Smooth muscle cell (in vitro differentiated cells): ENCODE measurements around the gene MEIOB. TPM values are rescaled to one million over a fixed set of nuclear protein-coding genes. Genes with fewer than 3 reads are reported as not detected.

Experiments used
- DNase-seq: peaks from one replicate; lab custom pipeline; 2025; ENCODE audit not compliant: unreplicated experiment; lab: John Stamatoyannopoulos, UW
- H2AFZ ChIP-seq: fragments of 200-600 bp; sonication (generic); 2 replicates; pipeline ENCODE4 v1.6.0; 2016; ENCODE audit warnings: antibody characterized with exemption, low read depth, mild to moderate bottlenecking
- H3F3A ChIP-seq: fragments of 200-600 bp; sonication (generic); 2 replicates; pipeline ENCODE4 v1.6.0; 2017; ENCODE audit warnings: antibody characterized with exemption, low read depth
- H3K27ac ChIP-seq: fragments of 200-600 bp; sonication (generic); 2 replicates; pipeline ENCODE4 v1.5.1; 2016; ENCODE audit warnings: low read depth, mild to moderate bottlenecking
- H3K27me3 ChIP-seq: fragments of 200-600 bp; sonication (generic); 2 replicates; pipeline ENCODE4 v1.6.1; 2016; ENCODE audit warnings: low read depth, mild to moderate bottlenecking
- H3K36me3 ChIP-seq: fragments of 200-600 bp; sonication (generic); 2 replicates; pipeline ENCODE4 v1.5.1; 2016; ENCODE audit warnings: low read depth
- H3K4me1 ChIP-seq: fragments of 200-600 bp; sonication (generic); 2 replicates; pipeline ENCODE4 v1.5.1; 2016; ENCODE audit warnings: low read depth
- H3K4me2 ChIP-seq: fragments of 200-600 bp; sonication (generic); 2 replicates; pipeline ENCODE4 v1.6.0; 2016; ENCODE audit warnings: mild to moderate bottlenecking
- H3K4me3 ChIP-seq: fragments of 200-600 bp; sonication (generic); 2 replicates; pipeline ENCODE4 v1.5.1; 2016; ENCODE audit warnings: mild to moderate bottlenecking
- H3K79me2 ChIP-seq: fragments of 200-600 bp; sonication (generic); 2 replicates; pipeline ENCODE4 v1.6.0; 2016; ENCODE audit warnings: low read depth, mild to moderate bottlenecking
- H3K9ac ChIP-seq: fragments of 200-600 bp; sonication (generic); 2 replicates; pipeline ENCODE4 v1.6.0; 2016; ENCODE audit warnings: low read depth
- H3K9me3 ChIP-seq: fragments of 200-600 bp; sonication (generic); replicated peaks from 2 replicates; pipeline ENCODE4 v1.5.1; 2016; ENCODE audit warnings: low read depth
- H4K20me1 ChIP-seq: fragments of 200-600 bp; sonication (generic); 2 replicates; pipeline ENCODE4 v1.6.0; 2016; ENCODE audit warnings: low read depth
- WGBS: methylation state at CpG from one replicate; pipeline ENCODE4 v1.1.7; 2016; ENCODE audit warnings: low lambda C conversion rate; 5-methylcytosine and 5-hydroxymethylcytosine counted together
- polyA plus RNA-seq: library from polyadenylated mRNA; unstranded; fragments of >200 nt; fragmentation: Nextera tagmentation; extraction: Ambion mirVana; gene quantifications from 2 replicates; pipeline ENCODE4 v1.2.1, GENCODE V29; 2016
- total RNA-seq: library from RNA; depleted of rRNA; stranded (reverse); fragments of >200 nt; gene quantifications from 2 replicates; pipeline ENCODE4 v1.2.3, GENCODE V29; 2014
- TF ChIP-seq, protein P1 (sequence below): fragments of 200-600 bp; sonication (generic); IDR thresholded peaks from 2 replicates; pipeline ENCODE4 v1.5.1; 2017; ENCODE audit warnings: borderline replicate concordance, mild to moderate bottlenecking, antibody characterized with exemption; ENCODE audit not compliant: insufficient read depth, poor library complexity, severe bottlenecking

Gene MEIOB
- total and polyA plus RNA-seq, 2 experiments from 2014 or later: 0.18 to 1.7 TPM

DNA sequence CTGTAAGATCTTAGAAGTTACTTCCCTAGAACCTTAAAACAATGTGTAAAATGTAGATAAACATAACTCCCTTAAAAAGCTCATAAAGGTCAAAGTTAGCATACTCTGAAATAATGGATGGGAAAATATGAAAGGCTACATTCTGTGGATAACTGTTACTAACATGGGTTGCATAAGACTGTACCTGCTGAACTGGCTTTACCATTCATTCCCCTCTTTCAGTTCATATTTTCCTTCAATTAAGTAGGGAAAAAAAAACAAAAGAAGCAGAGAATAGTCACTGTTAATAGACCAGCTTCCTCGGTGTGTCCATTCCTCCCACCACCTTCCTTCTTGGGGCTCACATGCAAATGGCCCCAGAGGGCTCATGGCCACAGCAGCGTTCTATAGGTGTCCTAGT lies 7.5 kb upstream of the MEIOB start:
- Histone ChIP-seq H3K4me1 (no peaks in the 10 kb centered on the region), H3K4me2 (no peak overlapping the region), H2AFZ (no peak overlapping the region), H3K79me2 (no peaks in the 10 kb centered on the region), H3K27me3 (peaks cover 30% of the 10 kb centered on the region), H3K27ac (no peak overlapping the region), H3F3A (no peaks in the 10 kb centered on the region), H3K36me3 (no peaks in the 10 kb centered on the region), H3K4me3 (no peak overlapping the region), H4K20me1 (no peaks in the 10 kb centered on the region), H3K9me3 (no peaks in the 10 kb centered on the region), H3K9ac (no peak overlapping the region)
- TF ChIP-seq, protein P1, sequence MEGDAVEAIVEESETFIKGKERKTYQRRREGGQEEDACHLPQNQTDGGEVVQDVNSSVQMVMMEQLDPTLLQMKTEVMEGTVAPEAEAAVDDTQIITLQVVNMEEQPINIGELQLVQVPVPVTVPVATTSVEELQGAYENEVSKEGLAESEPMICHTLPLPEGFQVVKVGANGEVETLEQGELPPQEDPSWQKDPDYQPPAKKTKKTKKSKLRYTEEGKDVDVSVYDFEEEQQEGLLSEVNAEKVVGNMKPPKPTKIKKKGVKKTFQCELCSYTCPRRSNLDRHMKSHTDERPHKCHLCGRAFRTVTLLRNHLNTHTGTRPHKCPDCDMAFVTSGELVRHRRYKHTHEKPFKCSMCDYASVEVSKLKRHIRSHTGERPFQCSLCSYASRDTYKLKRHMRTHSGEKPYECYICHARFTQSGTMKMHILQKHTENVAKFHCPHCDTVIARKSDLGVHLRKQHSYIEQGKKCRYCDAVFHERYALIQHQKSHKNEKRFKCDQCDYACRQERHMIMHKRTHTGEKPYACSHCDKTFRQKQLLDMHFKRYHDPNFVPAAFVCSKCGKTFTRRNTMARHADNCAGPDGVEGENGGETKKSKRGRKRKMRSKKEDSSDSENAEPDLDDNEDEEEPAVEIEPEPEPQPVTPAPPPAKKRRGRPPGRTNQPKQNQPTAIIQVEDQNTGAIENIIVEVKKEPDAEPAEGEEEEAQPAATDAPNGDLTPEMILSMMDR: no peak
- 74% methylated on average over 2 of the region's 2 CpGs for WGBS
- no peak for DNase-seq

DNA sequence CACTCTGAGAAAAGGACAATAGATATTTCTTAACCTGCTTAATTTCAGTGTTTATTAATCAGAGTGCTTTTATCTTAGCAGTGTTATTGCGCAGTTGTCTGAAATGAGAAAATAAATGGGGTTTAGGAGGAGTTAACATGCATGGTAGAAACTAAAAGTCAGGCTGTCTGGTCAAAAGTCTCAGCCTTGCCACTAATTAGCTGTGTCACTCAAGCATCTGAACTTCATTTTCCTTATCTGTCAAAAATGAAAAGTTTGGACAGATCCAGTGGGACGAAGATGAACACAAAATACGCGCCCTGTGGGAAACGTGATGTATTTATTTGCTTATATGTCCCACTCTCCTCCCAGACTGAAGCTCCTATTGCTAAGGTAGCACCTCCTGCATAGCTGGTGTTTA lies 6.3 kb upstream of the MEIOB start:
- H3K9ac ChIP-seq: no peak overlapping the region
- no peak overlapping the region for H2AFZ ChIP-seq
- DNase-seq: no peak
- WGBS: 85% methylated on average over 5 of the region's 5 CpGs
- peaks cover 37% of the 10 kb centered on the region for H3K27me3 ChIP-seq
- no peaks in the 10 kb centered on the region for H4K20me1 ChIP-seq
- no peaks in the 10 kb centered on the region for H3K9me3 ChIP-seq
- H3K4me1 ChIP-seq: no peaks in the 10 kb centered on the region
- no peaks in the 10 kb centered on the region for H3F3A ChIP-seq
- H3K4me2 ChIP-seq: no peak overlapping the region
- H3K27ac ChIP-seq: no peak overlapping the region
- H3K36me3 ChIP-seq: no peaks in the 10 kb centered on the region
- H3K4me3 ChIP-seq: no peak overlapping the region
- no peaks in the 10 kb centered on the region for H3K79me2 ChIP-seq
- TF ChIP-seq, protein P1: no peak

DNA sequence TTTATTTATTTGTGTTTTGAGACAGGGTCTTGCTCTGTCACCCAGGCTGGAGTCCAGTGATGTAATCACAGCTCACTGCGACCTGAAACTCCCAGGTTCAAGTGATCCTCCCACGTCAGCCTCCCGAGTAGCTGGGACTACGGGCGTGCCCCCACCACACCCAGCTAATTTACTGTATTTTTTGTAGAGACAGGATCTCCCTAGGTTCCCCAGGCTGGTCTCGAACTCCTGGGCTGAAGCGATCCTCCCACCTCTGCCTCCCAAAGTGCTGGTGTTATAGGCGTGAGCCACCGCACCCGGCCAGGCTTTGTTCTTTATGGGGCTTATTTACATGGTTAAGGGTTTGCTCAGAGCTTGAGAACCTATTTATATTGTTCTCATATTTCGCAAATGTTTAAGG lies 5.8 kb upstream of the MEIOB start:
- TF ChIP-seq, protein P1: no peak
- WGBS: 71% methylated on average over 11 of the region's 11 CpGs

DNA sequence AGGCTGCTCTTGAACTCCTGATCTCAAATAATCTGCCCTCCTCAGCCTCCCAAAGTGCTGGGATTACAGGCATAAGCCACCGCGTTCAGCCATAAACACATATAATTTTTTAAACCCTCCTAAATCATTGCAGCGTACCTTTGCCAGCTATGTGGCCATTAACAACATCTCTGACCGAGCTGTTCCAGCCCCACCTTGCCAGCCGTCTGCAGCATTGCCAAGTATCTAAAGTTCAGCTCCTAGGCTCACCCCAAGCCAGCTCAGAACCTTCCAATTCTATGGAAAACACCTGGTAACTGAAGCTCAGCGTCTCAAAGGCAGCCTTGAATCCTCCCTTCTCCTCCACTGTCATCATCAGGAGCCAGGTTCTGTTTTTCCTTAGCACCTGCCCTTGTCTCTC lies 5.1 kb upstream of the MEIOB start:
- TF ChIP-seq, protein P1: no peak
- H3K36me3 ChIP-seq: no peaks in the 10 kb centered on the region
- no peak overlapping the region for H3K4me3 ChIP-seq
- H3F3A ChIP-seq: no peaks in the 10 kb centered on the region
- H3K4me2 ChIP-seq: no peak overlapping the region
- H3K27me3 ChIP-seq: peaks cover 45% of the 10 kb centered on the region
- H4K20me1 ChIP-seq: no peaks in the 10 kb centered on the region
- DNase-seq: no peak
- H3K27ac ChIP-seq: no peak overlapping the region
- 80% methylated on average over 6 of the region's 6 CpGs for WGBS
- no peak overlapping the region for H3K9ac ChIP-seq
- peaks cover 2% of the 10 kb centered on the region for H3K4me1 ChIP-seq
- H3K9me3 ChIP-seq: no peaks in the 10 kb centered on the region
- H3K79me2 ChIP-seq: no peaks in the 10 kb centered on the region
- H2AFZ ChIP-seq: no peak overlapping the region

More for the DNA sequence above, 5.8 kb upstream of the MEIOB start:
- no peak overlapping the region for H3K9ac ChIP-seq
- H3K4me1 ChIP-seq: no peaks in the 10 kb centered on the region
- H3K27ac ChIP-seq: no peak overlapping the region
- H4K20me1 ChIP-seq: no peaks in the 10 kb centered on the region
- H3K9me3 ChIP-seq: no peaks in the 10 kb centered on the region
- no peak overlapping the region for H2AFZ ChIP-seq
- DNase-seq: no peak
- no peak overlapping the region for H3K4me2 ChIP-seq
- no peaks in the 10 kb centered on the region for H3K79me2 ChIP-seq
- H3F3A ChIP-seq: no peaks in the 10 kb centered on the region
- H3K27me3 ChIP-seq: peaks cover 39% of the 10 kb centered on the region
- no peak overlapping the region for H3K4me3 ChIP-seq
- no peaks in the 10 kb centered on the region for H3K36me3 ChIP-seq
